IMR-90 (cell line): ENCODE measurements around the gene ST8SIA4. TPM values are rescaled to one million over a fixed set of nuclear protein-coding genes. Genes with fewer than 3 reads are reported as not detected.

Source experiments
- ATAC-seq: fragments of 200-7000 bp; cut with Tn5 transposase; 2 replicates; pipeline ENCODE4 v1.9.1; 2020; ENCODE audit warnings: low read depth, mild to moderate bottlenecking, moderate library complexity
- BruUV-seq: library from RNA; stranded (reverse); fragments of 400-500 nt; replicated peaks from 2 replicates; lab custom pipeline; 2021; lab: Mats Ljungman, UMichigan
- CTCF ChIA-PET: fragments of 300-600 bp; formaldehyde crosslinking; extraction: SDS; loops from one replicate; lab custom pipeline; 2021; ENCODE audit warnings: antibody characterized with exemption; lab: Yijun Ruan, JAX
- POLR2A ChIA-PET: fragments of 300-600 bp; sonication (Branson Sonifier 250); formaldehyde crosslinking; loops from one replicate; lab custom pipeline; 2022; ENCODE audit warnings: antibody characterized with exemption; ENCODE audit not compliant: unreplicated experiment; lab: Charles Lee
- DNase-seq: peaks from one replicate; pipeline ENCODE4 v3.0.0; 2013
- H2AFZ ChIP-seq: replicated peaks from 2 replicates; pipeline ENCODE3; 2013; ENCODE audit warnings: low read length, mild to moderate bottlenecking; ENCODE audit not compliant: poor library complexity
- H2AK5ac ChIP-seq: 2 replicates; pipeline ENCODE4 v1.6.1; 2013; ENCODE audit warnings: low read depth, low read length, inconsistent platforms
- H2AK9ac ChIP-seq: replicated peaks from 2 replicates; pipeline ENCODE3; 2013; ENCODE audit warnings: mild to moderate bottlenecking, low read depth, low read length, moderate library complexity; ENCODE audit not compliant: poor library complexity
- H2BK120ac ChIP-seq: 2 replicates; pipeline ENCODE4 v1.6.1; 2013; ENCODE audit warnings: low read depth, low read length, inconsistent platforms
- H2BK15ac ChIP-seq: 3 replicates; pipeline ENCODE4 v1.6.1; 2013; ENCODE audit warnings: low read depth, low read length, inconsistent platforms
- H2BK20ac ChIP-seq: 2 replicates; pipeline ENCODE4 v1.6.1; 2013; ENCODE audit warnings: low read depth, mild to moderate bottlenecking, inconsistent platforms, low read length, moderate library complexity
- H2BK5ac ChIP-seq: 2 replicates; pipeline ENCODE4 v1.6.1; 2013; ENCODE audit warnings: mild to moderate bottlenecking, low read depth, low read length, inconsistent platforms; ENCODE audit not compliant: poor library complexity, severe bottlenecking
- H3K14ac ChIP-seq: replicated peaks from 2 replicates; pipeline ENCODE4 v1.6.1; 2013; ENCODE audit warnings: low read depth, low read length, inconsistent platforms
- H3K18ac ChIP-seq: 2 replicates; pipeline ENCODE4 v1.6.1; 2013; ENCODE audit warnings: low read depth, low read length, control low read depth
- H3K23ac ChIP-seq: 2 replicates; pipeline ENCODE4 v1.6.1; 2013; ENCODE audit warnings: low read depth, low read length, inconsistent platforms
- H3K27ac ChIP-seq: 2 replicates; pipeline ENCODE4 v1.5.1; 2013; ENCODE audit warnings: mild to moderate bottlenecking, control low read depth, low read length; ENCODE audit not compliant: insufficient read depth
- H3K27me3 ChIP-seq: 2 replicates; pipeline ENCODE4 v1.6.1; 2013; ENCODE audit warnings: low read length; ENCODE audit not compliant: control insufficient read depth, insufficient read depth
- H3K36me3 ChIP-seq: 2 replicates; pipeline ENCODE4 v1.6.1; 2013; ENCODE audit warnings: low read length, mixed read lengths; ENCODE audit not compliant: control insufficient read depth, insufficient read depth
- H3K4ac ChIP-seq: 2 replicates; pipeline ENCODE4 v1.6.1; 2013; ENCODE audit warnings: low read depth, low read length, inconsistent platforms
- H3K4me1 ChIP-seq: 2 replicates; pipeline ENCODE4 v1.6.1; 2013; ENCODE audit warnings: low read length, mixed read lengths; ENCODE audit not compliant: control insufficient read depth, insufficient read depth
- H3K4me2 ChIP-seq: 2 replicates; pipeline ENCODE4 v1.6.1; 2013; ENCODE audit warnings: low read depth, mild to moderate bottlenecking, control low read depth, low read length, moderate library complexity
- H3K4me3 ChIP-seq: 2 replicates; pipeline ENCODE4 v1.5.1; 2013; ENCODE audit warnings: low read depth, mild to moderate bottlenecking, control low read depth, low read length, moderate library complexity; ENCODE audit not compliant: insufficient read depth
- H3K56ac ChIP-seq: 2 replicates; pipeline ENCODE4 v1.6.1; 2013; ENCODE audit warnings: low read length, inconsistent platforms; ENCODE audit not compliant: insufficient read depth; ENCODE audit errors: extremely low read depth
- H3K79me1 ChIP-seq, 2 experiments: 2 replicates each; pipeline ENCODE4 v1.6.1; 2013; ENCODE audit warnings: low read length in 2 of 2, inconsistent platforms in 1 of 2, low read depth in 1 of 2
- H3K9ac ChIP-seq: 2 replicates; pipeline ENCODE4 v1.6.1; 2013; ENCODE audit warnings: low read depth, low read length, control low read depth
- H3K9me1 ChIP-seq: 2 replicates; pipeline ENCODE4 v1.6.1; 2013; ENCODE audit warnings: low read length, inconsistent platforms; ENCODE audit not compliant: insufficient read depth
- H3K9me3 ChIP-seq: 2 replicates; pipeline ENCODE4 v1.6.1; 2013; ENCODE audit warnings: low read length; ENCODE audit not compliant: control insufficient read depth, insufficient read depth
- H4K20me1 ChIP-seq: 2 replicates; pipeline ENCODE4 v1.6.1; 2013; ENCODE audit warnings: low read length, inconsistent platforms; ENCODE audit not compliant: insufficient read depth
- H4K5ac ChIP-seq: 2 replicates; pipeline ENCODE4 v1.6.1; 2013; ENCODE audit warnings: mild to moderate bottlenecking, low read depth, low read length, control low read depth
- H4K8ac ChIP-seq, 2 experiments: 2 replicates each; pipeline ENCODE4 v1.6.1; 2013; ENCODE audit warnings: low read depth in 2 of 2, low read length in 2 of 2, control low read depth in 1 of 2, inconsistent platforms in 1 of 2
- H4K91ac ChIP-seq: 2 replicates; pipeline ENCODE4 v1.6.1; 2013; ENCODE audit warnings: low read depth, low read length, inconsistent platforms; ENCODE audit not compliant: insufficient read depth
- BHLHE40 ChIP-seq: fragments of 150-350 bp; IDR thresholded peaks from 2 replicates; pipeline ENCODE4 v1.6.1; 2016; ENCODE audit warnings: mild to moderate bottlenecking, low read depth, low read length
- CEBPB ChIP-seq: IDR thresholded peaks from 2 replicates; pipeline ENCODE4 v1.6.1; 2012; ENCODE audit warnings: low read depth, low read length, improper control_type of control experiment
- CHD1 ChIP-seq: IDR thresholded peaks from 2 replicates; pipeline ENCODE4 v1.6.1; 2012; ENCODE audit warnings: low read depth, low read length, improper control_type of control experiment
- MAZ ChIP-seq: IDR thresholded peaks from 2 replicates; pipeline ENCODE4 v1.6.1; 2012; ENCODE audit warnings: low read depth, mild to moderate bottlenecking, low read length, improper control_type of control experiment, moderate library complexity, borderline replicate concordance
- POLR2A ChIP-seq: IDR thresholded peaks from 2 replicates; pipeline ENCODE4 v1.6.1; 2012; ENCODE audit warnings: mild to moderate bottlenecking, low read depth, low read length
- RAD21 ChIP-seq: IDR thresholded peaks from 2 replicates; pipeline ENCODE4 v1.6.1; 2012; ENCODE audit warnings: low read length, improper control_type of control experiment
- WGBS, 2 experiments: methylation state at CpG; one replicate each; pipeline versions ENCODE4 v1.1.5 to v1.1.7; 2013; ENCODE audit warnings: missing lambda C conversion rate in 2 of 2; ENCODE audit not compliant: insufficient read length in 1 of 2; ENCODE audit errors: extremely low coverage in 2 of 2; 5-methylcytosine and 5-hydroxymethylcytosine counted together
- dilution Hi-C: fragments of 300-500 bp; cut with HindIII; formaldehyde crosslinking; loops from one replicate; pipeline ENCODE4 v1.14.3; 2018; ENCODE audit warnings: low sequenced_read_pairs; ENCODE audit not compliant: unreplicated experiment
- in situ Hi-C: fragments of 300-500 bp; cut with MboI; formaldehyde crosslinking; loops from 3 replicates; pipeline ENCODE4 v1.14.3; 2019; ENCODE audit warnings: low sequenced_read_pairs, inconsistent platforms, mixed read lengths
- intact Hi-C: fragments of 100-400 bp; cut with micrococcal nuclease; formaldehyde crosslinking; loops from 2 replicates; pipeline ENCODE4 v1.10.0; 2022
- polyA plus RNA-seq, 3 experiments: library from polyadenylated mRNA; depleted of rRNA; stranded (reverse); fragments of >200 nt; gene quantifications; 2 replicates each; pipeline ENCODE4 v1.2.3, GENCODE V29; 2012; ENCODE audit warnings: low replicate concordance in 1 of 3
- total RNA-seq: library from RNA; depleted of rRNA; stranded (reverse); fragments of >200 nt; gene quantifications from 2 replicates; pipeline ENCODE4 v1.2.3, GENCODE V29; 2012

The ST8SIA4 gene
- total and polyA plus RNA-seq, 2 of the 4 experiments (the other 2 are of a cell fraction): 0.02 to 0.18 TPM

DNA sequence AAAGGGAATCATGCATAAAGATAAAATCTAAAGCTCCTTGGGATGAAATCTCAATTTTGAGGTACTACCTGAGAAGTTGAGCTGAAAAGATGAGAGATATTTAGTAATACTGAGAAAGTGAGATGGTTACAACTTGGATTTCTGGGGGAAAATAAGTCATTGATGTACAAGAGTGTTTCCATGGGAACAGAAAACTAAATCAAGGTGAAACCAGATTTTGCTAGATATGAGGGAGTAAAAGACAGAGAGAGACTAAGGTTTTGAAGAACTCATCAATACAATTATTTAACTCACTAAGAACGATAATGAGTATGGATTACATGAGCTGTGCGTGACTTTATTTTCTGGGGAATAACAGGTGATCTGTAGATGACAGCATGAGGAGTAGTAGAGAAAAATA is 10.2 kb upstream of the ST8SIA4 start:
- no peak for ATAC-seq
- Histone ChIP-seq H2BK5ac (no peak overlapping the region), H3K4me1 (no peaks in the 10 kb centered on the region), H2AFZ (no peak overlapping the region), H3K9me3 (no peaks in the 10 kb centered on the region), H2BK15ac (no peak overlapping the region), H3K9ac (no peak overlapping the region), H3K36me3 (no peaks in the 10 kb centered on the region), H3K4me2 (no peak overlapping the region), H4K8ac (no peak overlapping the region), H3K56ac (no peak overlapping the region), H3K4me3 (no peak overlapping the region), H3K27ac (no peak overlapping the region), H4K91ac (no peak overlapping the region), H3K18ac (no peak overlapping the region), H3K9me1 (no peaks in the 10 kb centered on the region), H2AK9ac (no peak overlapping the region), H2BK20ac (no peak overlapping the region), H4K20me1 (no peaks in the 10 kb centered on the region), H2AK5ac (no peak overlapping the region), H2BK120ac (no peak overlapping the region), H3K4ac (no peak overlapping the region), H4K5ac (no peak overlapping the region), H3K14ac (no peak overlapping the region), H3K79me1 (no peaks in the 10 kb centered on the region), H3K27me3 (no peaks in the 10 kb centered on the region), H3K23ac (no peak overlapping the region)
- no TSS peak for BruUV-seq
- no peak for DNase-seq
- no CpG with 5 or more reads among the region's 2 CpGs for WGBS, 2 experiments
- ChIA-PET POLR2A (no interaction called here), CTCF (no interaction called here)
- in situ Hi-C loops (no loop called here), intact Hi-C loops (no loop called here), dilution Hi-C loops (no loop called here)
- TF ChIP-seq MAZ: no peak
- no peak for TF ChIP-seq POLR2A
- TF ChIP-seq BHLHE40: no peak
- no peak for TF ChIP-seq CEBPB
- no peak for TF ChIP-seq CHD1
- TF ChIP-seq RAD21: no peak
